HepG2 (cell line): Measurements from ENCODE around the gene SPRED2. TPM values are rescaled to one million over a fixed set of nuclear protein-coding genes. Genes with fewer than 3 reads are reported as not detected.

Experiments
- ARHGAP35 ChIP-seq: sonication (generic); formaldehyde crosslinking; IDR thresholded peaks from 2 replicates; pipeline ENCODE4 v1.9.0; 2022; ENCODE audit warnings: mild to moderate bottlenecking, inconsistent platforms, moderate library complexity, missing genetic modification reagents, borderline replicate concordance
- FOXM1 ChIP-seq: sonication (generic); formaldehyde crosslinking; IDR thresholded peaks from 2 replicates; pipeline ENCODE4 v1.5.0; 2020; ENCODE audit warnings: missing genetic modification reagents
- HMGA1 ChIP-seq: sonication (generic); formaldehyde crosslinking; conservative IDR thresholded peaks from 2 replicates; pipeline ENCODE4 v1.4.0; 2020; ENCODE audit warnings: missing genetic modification reagents
- HNF1A ChIP-seq, 2 experiments: sonication (generic) in 1 of 2; formaldehyde crosslinking in 1 of 2; IDR thresholded peaks; 2 replicates each; pipeline versions ENCODE4 v1.4.0 to v1.6.1; 2016 to 2020; ENCODE audit warnings: borderline replicate concordance in 1 of 2, low read depth in 1 of 2, mild to moderate bottlenecking in 1 of 2, missing genetic modification reagents in 1 of 2
- IKZF5 ChIP-seq: IDR thresholded peaks from 2 replicates; pipeline ENCODE4 v1.6.1; 2018; ENCODE audit warnings: missing genetic modification reagents, mild to moderate bottlenecking, missing compliant biosample characterization
- ONECUT2 ChIP-seq: sonication (generic); formaldehyde crosslinking; IDR thresholded peaks from 2 replicates; pipeline ENCODE4 v1.4.0; 2020; ENCODE audit warnings: missing genetic modification reagents
- SMAD3 ChIP-seq: sonication (generic); formaldehyde crosslinking; IDR thresholded peaks from 2 replicates; pipeline ENCODE4 v1.4.0; 2020; ENCODE audit warnings: missing genetic modification reagents
- TSC22D2 ChIP-seq: sonication (generic); formaldehyde crosslinking; IDR thresholded peaks from 2 replicates; pipeline ENCODE4 v1.5.1; 2020; ENCODE audit warnings: missing genetic modification reagents, mild to moderate bottlenecking, borderline replicate concordance
- XBP1 ChIP-seq: sonication (generic); formaldehyde crosslinking; IDR thresholded peaks from 2 replicates; pipeline ENCODE4 v1.5.0; 2020; ENCODE audit warnings: missing genetic modification reagents
- ZNF292 ChIP-seq: sonication (generic); formaldehyde crosslinking; IDR thresholded peaks from 2 replicates; pipeline ENCODE4 v1.8.1; 2022; ENCODE audit warnings: mild to moderate bottlenecking, low read depth, missing genetic modification reagents, borderline replicate concordance
- ZNF496 ChIP-seq: sonication (generic); formaldehyde crosslinking; IDR thresholded peaks from 2 replicates; pipeline ENCODE4 v1.8.1; 2023; ENCODE audit warnings: mild to moderate bottlenecking, moderate library complexity, missing genetic modification reagents; ENCODE audit not compliant: insufficient replicate concordance
- ZNF513 ChIP-seq: sonication (generic); formaldehyde crosslinking; conservative IDR thresholded peaks from 2 replicates; pipeline ENCODE4 v1.5.0; 2020; ENCODE audit warnings: missing genetic modification reagents
- ZNF850 ChIP-seq: sonication (generic); formaldehyde crosslinking; conservative IDR thresholded peaks from 2 replicates; pipeline ENCODE4 v1.9.0; 2021; ENCODE audit warnings: mild to moderate bottlenecking, missing genetic modification reagents
- polyA plus RNA-seq, 8 experiments: library from polyadenylated mRNA; depleted of rRNA in 3 of 8; stranded (reverse) in 7 of 8; unstranded in 1 of 8; fragments of >200 nt; fragmentation: Illumina TruSeq in 4 of 8; extraction: Trizol in 4 of 8; gene quantifications; 2 replicates each; pipeline versions ENCODE4 v1.2.1 to v1.2.3, GENCODE V29; 2011 to 2016; ENCODE audit warnings: low read depth in 4 of 8, missing spikeins in 1 of 8, mixed read lengths in 1 of 8; ENCODE audit not compliant: insufficient read depth in 1 of 8
- total RNA-seq, 5 experiments: library from RNA; depleted of rRNA; stranded (reverse); fragments of >200 nt; fragmentation: Illumina TruSeq; extraction: Trizol; gene quantifications; 2 replicates each; pipeline ENCODE4 v1.2.3, GENCODE V29; 2016; ENCODE audit warnings: low read depth in 1 of 5
- TF ChIP-seq, protein P1 (sequence below): sonication (generic); formaldehyde crosslinking; IDR thresholded peaks from 2 replicates; pipeline ENCODE4 v1.4.0; 2020; ENCODE audit warnings: mild to moderate bottlenecking, missing genetic modification reagents, borderline replicate concordance
- TF ChIP-seq, protein P2 (sequence below): sonication (generic); formaldehyde crosslinking; IDR thresholded peaks from 2 replicates; pipeline ENCODE4 v1.4.0; 2020; ENCODE audit warnings: mild to moderate bottlenecking, missing genetic modification reagents
- TF ChIP-seq, protein P3 (sequence below): sonication (generic); formaldehyde crosslinking; IDR thresholded peaks from 2 replicates; pipeline ENCODE4 v1.8.0; 2022; ENCODE audit warnings: missing genetic modification reagents, low read depth, mild to moderate bottlenecking, borderline replicate concordance
- TF ChIP-seq, protein P4 (sequence below): IDR thresholded peaks from 2 replicates; pipeline ENCODE4 v1.6.1; 2016; ENCODE audit warnings: missing genetic modification reagents, missing compliant biosample characterization

The SPRED2 gene
- total and polyA plus RNA-seq, 2 of the 13 experiments (the other 11 are each of a cell fraction or from before 2014, with no cell fraction given): 13.0 to 37.0 TPM

DNA sequence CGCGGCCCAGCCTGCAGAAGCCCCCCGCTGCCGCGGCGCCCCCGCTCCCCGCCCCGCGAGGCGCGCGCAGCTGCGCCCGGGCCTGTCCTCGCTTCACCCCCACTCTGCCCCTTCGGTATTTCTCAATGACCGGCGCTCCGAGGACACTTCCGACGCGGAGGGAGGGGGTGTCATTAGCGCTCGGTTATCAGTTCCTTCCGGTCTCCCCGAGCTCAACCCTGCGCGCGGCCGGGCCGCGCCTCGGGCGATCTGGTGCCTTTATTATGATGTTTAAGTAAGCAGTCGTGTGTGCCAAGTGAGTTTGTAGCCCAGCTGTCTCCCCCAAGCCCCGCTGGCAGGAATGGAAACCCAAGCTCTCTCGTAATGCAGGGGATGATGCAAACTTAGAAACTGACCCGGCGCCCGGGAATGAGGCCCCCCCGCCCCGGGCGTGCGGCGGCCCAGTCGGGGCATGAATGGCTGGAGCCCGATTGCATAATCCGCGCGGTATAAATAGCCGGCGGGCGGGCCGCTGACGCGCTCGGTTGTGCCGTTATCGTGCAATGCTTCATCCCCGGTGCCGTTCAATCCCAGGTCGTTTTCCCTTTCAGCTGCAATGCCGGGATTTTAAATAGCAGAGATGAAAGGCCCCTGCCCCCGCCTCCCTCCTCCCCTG lies 3.9 kb upstream of the SPRED2 start (continued):
- TF ChIP-seq, protein P1, sequence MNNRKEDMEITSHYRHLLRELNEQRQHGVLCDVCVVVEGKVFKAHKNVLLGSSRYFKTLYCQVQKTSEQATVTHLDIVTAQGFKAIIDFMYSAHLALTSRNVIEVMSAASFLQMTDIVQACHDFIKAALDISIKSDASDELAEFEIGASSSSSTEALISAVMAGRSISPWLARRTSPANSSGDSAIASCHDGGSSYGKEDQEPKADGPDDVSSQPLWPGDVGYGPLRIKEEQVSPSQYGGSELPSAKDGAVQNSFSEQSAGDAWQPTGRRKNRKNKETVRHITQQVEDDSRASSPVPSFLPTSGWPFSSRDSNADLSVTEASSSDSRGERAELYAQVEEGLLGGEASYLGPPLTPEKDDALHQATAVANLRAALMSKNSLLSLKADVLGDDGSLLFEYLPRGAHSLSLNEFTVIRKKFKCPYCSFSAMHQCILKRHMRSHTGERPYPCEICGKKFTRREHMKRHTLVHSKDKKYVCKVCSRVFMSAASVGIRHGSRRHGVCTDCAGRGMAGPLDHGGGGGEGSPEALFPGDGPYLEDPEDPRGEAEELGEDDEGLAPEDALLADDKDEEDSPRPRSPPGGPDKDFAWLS (CRISPR knock-in tag): peak; percentile 8; the same call in 1 of the 2 replicates
- TF ChIP-seq HMGA1 (no peak), TSC22D2 (CRISPR knock-in tag) (no peak), ARHGAP35 (CRISPR knock-in tag) (no peak; the same call in 1 of the 2 replicates), ZNF513 (CRISPR knock-in tag) (no peak), ZNF850 (CRISPR knock-in tag) (no peak), FOXM1 (CRISPR knock-in tag) (no peak), IKZF5 (0 out of 2 replicates have a peak, but pooled peaks have one; percentile 40), SMAD3 (CRISPR knock-in tag) (peak; percentile 63; the same call in 1 of the 2 replicates), XBP1 (CRISPR knock-in tag) (peak; percentile 78; the same call in 1 of the 2 replicates), ZNF496 (CRISPR knock-in tag) (no peak), ZNF292 (CRISPR knock-in tag) (peak; percentile 67; the same call in 1 of the 2 replicates), ONECUT2 (CRISPR knock-in tag) (no peak), HNF1A (IDR thresholded peaks at IDR 0.05; ENCODE audit: low read depth) (no peak), HNF1A (CRISPR knock-in tag; IDR thresholded peaks at IDR 0.05; ENCODE audit: borderline replicate concordance) (peak; percentile 54; the same call in 1 of the 2 replicates)
- TF ChIP-seq, protein P2, sequence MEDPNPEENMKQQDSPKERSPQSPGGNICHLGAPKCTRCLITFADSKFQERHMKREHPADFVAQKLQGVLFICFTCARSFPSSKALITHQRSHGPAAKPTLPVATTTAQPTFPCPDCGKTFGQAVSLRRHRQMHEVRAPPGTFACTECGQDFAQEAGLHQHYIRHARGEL: no peak
- TF ChIP-seq, protein P3, sequence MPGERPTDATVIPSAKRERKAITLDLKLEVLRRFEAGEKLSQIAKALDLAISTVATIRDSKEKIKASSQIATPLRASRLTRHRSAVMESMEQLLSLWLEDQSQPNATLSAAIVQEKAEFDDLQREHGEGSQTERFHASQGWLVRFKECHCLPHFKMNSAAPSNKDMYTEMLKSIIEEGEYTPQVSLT: peak; percentile 87; the same call in 1 of the 2 replicates
- TF ChIP-seq, protein P4, sequence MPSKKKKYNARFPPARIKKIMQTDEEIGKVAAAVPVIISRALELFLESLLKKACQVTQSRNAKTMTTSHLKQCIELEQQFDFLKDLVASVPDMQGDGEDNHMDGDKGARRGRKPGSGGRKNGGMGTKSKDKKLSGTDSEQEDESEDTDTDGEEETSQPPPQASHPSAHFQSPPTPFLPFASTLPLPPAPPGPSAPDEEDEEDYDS (CRISPR knock-in tag): peak; percentile 77
